ENCODE data around the gene BSND. TPM values are rescaled to one million over a fixed set of nuclear protein-coding genes. Genes with fewer than 3 reads are reported as not detected.

BSND gene
- total RNA-seq, 1 experiment from 2014 or later = 0.17 TPM

DNA sequence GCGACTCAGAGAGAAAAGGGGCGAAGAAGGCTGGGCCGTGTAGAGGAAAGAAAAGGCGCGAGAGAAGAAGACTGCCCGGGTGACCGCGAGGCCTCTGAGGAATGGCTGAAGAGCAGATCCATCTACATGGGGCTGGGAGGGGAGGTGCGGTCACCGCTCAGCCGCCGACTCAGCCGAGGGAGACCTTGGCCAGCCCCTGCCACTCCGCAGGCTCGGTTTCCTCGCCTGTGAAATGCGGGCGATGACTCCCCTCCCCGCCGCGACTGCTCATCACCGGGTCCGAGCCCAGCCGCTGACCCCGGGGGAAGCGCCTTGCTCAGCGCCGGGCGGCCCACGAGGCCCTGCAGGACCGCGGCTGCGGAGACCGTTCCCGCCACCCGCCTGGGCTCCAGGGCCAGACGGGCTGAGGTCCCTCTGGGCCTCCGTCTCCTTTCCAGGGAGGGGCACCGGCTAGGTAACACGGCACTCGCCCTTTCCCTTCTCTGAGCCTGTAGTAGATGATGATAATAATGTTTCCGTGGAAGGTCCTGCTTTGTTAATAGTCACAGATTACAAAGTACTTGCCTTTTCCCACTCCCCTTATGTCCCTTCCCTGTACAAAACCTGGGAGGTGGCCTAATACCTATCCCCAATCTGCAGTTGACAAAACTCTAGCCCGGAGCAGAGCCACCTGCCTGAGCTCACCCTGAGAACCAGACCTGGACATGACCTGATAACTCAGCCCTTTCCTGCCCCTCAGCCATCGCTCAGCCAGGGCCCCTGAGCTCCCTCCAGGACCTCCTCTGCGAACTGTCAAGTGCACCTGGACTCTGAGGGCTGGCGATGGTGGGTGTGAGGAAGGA lies 1.6 kb upstream of the BSND start:
- H2BK5ac ChIP-seq (ENCODE audit: insufficient read length, low read length) = no peak overlapping the region
- H3K27me3 Mint-ChIP-seq (ENCODE audit: low read depth) = peaks cover 54% of the 10 kb centered on the region
- TF ChIP-seq CTCF (conservative IDR thresholded peaks at IDR 0.05) = no peak

More for the DNA sequence above, 1.6 kb upstream of the BSND start:
- no peak overlapping the region for H3K18ac ChIP-seq (ENCODE audit: insufficient read length, low read depth, low read length)
- no peak overlapping the region for H2AFZ ChIP-seq (ENCODE audit: low read length)
- DNase-seq = no peak
- no peaks in the 10 kb centered on the region for H3K79me2 ChIP-seq (ENCODE audit: insufficient read depth, low read length)
- H4K5ac ChIP-seq (ENCODE audit: insufficient read length, low read depth, low read length) = no peak overlapping the region
- H3K27ac ChIP-seq (ENCODE audit: insufficient read length, low read depth, low read length) = no peak overlapping the region
- H2BK120ac ChIP-seq (ENCODE audit: low read depth, low read length, poor library complexity, severe bottlenecking) = no peak overlapping the region
- H3K27me3 ChIP-seq (ENCODE audit: insufficient read depth, low read length) = peaks cover 25% of the 10 kb centered on the region; the same call in 1 of the 2 replicates
- Mint-ChIP-seq H3K4me1 (peaks cover 41 to 47% of the 10 kb centered on the region in 2 experiments), H3K36me3 (ENCODE audit: insufficient read depth in 1 of 3, low read depth in 3 of 3) (no peaks in the 10 kb centered on the region), H3K4me3 (peak overlapping the region; percentile 62 to 79), H3K9me3 (no peaks in the 10 kb centered on the region; a peak in 1 of 5 replicates), H3K27ac (no peak overlapping the region)
- H4K8ac ChIP-seq (replicated peaks; ENCODE audit: insufficient read length, low read depth, low read length) = no peak overlapping the region
- no peaks in the 10 kb centered on the region for H3K9me3 ChIP-seq (ENCODE audit: control insufficient read depth, low read depth, low read length)
- no peak overlapping the region for H2AK5ac ChIP-seq (ENCODE audit: insufficient read length, low read length)
- H3K23me2 ChIP-seq (ENCODE audit: insufficient read length, low read depth, low read length, poor library complexity, severe bottlenecking) = peaks cover 7% of the 10 kb centered on the region
- no peak overlapping the region for H3K9ac ChIP-seq (ENCODE audit: extremely low read depth, insufficient read length, low read length)
- no peak overlapping the region for H2BK15ac ChIP-seq (ENCODE audit: low read depth, low read length)
- H3T11ph ChIP-seq (ENCODE audit: low read length) = no peak overlapping the region
- no peak overlapping the region for H3K4ac ChIP-seq (ENCODE audit: low read depth, low read length)
- no peak overlapping the region for H3K23ac ChIP-seq (ENCODE audit: insufficient read length, low read depth, low read length)
- no peak overlapping the region for H3K56ac ChIP-seq (ENCODE audit: insufficient read length, low read depth, low read length)
- H4K20me1 ChIP-seq (ENCODE audit: control insufficient read depth, insufficient read depth, insufficient read length) = no peaks in the 10 kb centered on the region
- no peaks in the 10 kb centered on the region for H3K79me1 ChIP-seq (ENCODE audit: insufficient read depth, low read depth, low read length, poor library complexity, severe bottlenecking)
- peak overlapping the region; percentile 68 for H3K4me2 ChIP-seq (ENCODE audit: insufficient read depth, insufficient read length, low read length)
- H2BK20ac ChIP-seq (ENCODE audit: low read depth, low read length, poor library complexity, severe bottlenecking) = no peak overlapping the region
- H2BK12ac ChIP-seq (ENCODE audit: insufficient read length, low read depth, low read length) = no peak overlapping the region
- no peak overlapping the region for H4K91ac ChIP-seq (ENCODE audit: insufficient read length, low read depth, low read length)
- no CpG with 5 or more reads among the region's 46 CpGs for WGBS (ENCODE audit: extremely low coverage, insufficient read length, low lambda C conversion rate)
- no peak overlapping the region; the same call in 1 of the 2 replicates for H3K14ac ChIP-seq (ENCODE audit: insufficient read depth, low read length)
- peaks cover 14% of the 10 kb centered on the region; the same call in 1 of the 2 replicates for H3K4me1 ChIP-seq (ENCODE audit: insufficient read depth, low read length)
